Parathyroid adenoma (tissue), 2 donors: Measurements from ENCODE around the gene UBE2QL1.
"Not testable (repeated sequence)": the region's sequence is repeated elsewhere in the genome, so short reads cannot be mapped to it uniquely, and the experiment has no call there.

Experiments used
- H2AFZ ChIP-seq: fragments of 300-600 bp; sonication (generic); one replicate; pipeline ENCODE4 v1.7.0; 2017; ENCODE audit warnings: antibody characterized with exemption, mild to moderate bottlenecking
- H3K27ac ChIP-seq: fragments of 300-600 bp; sonication (generic); one replicate; pipeline ENCODE4 v1.7.0; 2017
- H3K27me3 ChIP-seq: fragments of 300-600 bp; sonication (generic); one replicate; pipeline ENCODE4 v1.7.0; 2017; ENCODE audit warnings: low read length; ENCODE audit not compliant: control insufficient read depth, insufficient read depth
- H3K36me3 ChIP-seq: fragments of 300-600 bp; sonication (generic); one replicate; pipeline ENCODE4 v1.7.0; 2017; ENCODE audit warnings: low read length; ENCODE audit not compliant: control insufficient read depth, insufficient read depth
- H3K4me1 ChIP-seq: fragments of 300-600 bp; sonication (generic); one replicate; pipeline ENCODE4 v1.7.0; 2017; ENCODE audit warnings: control low read depth
- H3K4me2 ChIP-seq: fragments of 300-600 bp; sonication (generic); one replicate; pipeline ENCODE4 v1.7.0; 2017; ENCODE audit warnings: low read length
- H3K4me3 ChIP-seq: fragments of 300-600 bp; sonication (generic); one replicate; pipeline ENCODE4 v1.7.0; 2017; ENCODE audit warnings: low read depth, low read length
- H3K79me2 ChIP-seq: fragments of 300-600 bp; sonication (generic); one replicate; pipeline ENCODE4 v1.7.0; 2017; ENCODE audit warnings: control low read depth
- H3K9ac ChIP-seq: fragments of 300-600 bp; sonication (generic); one replicate; pipeline ENCODE4 v1.7.0; 2017; ENCODE audit warnings: mild to moderate bottlenecking
- H3K9me3 ChIP-seq: fragments of 300-600 bp; sonication (generic); one replicate; pipeline ENCODE4 v1.7.0; 2017; ENCODE audit warnings: low read length; ENCODE audit not compliant: control insufficient read depth
- CTCF ChIP-seq: fragments of 300-600 bp; sonication (generic); IDR thresholded peaks from one replicate; pipeline ENCODE4 v1.7.0; 2017; ENCODE audit warnings: antibody characterized with exemption, mild to moderate bottlenecking
- donor health status: primary hyperparathyroidism.

The UBE2QL1 gene

GRCh38 chr5:6505783-6506557 lies 57.3 kb downstream of the UBE2QL1 start:
- Histone ChIP-seq H3K27ac (no peak overlapping the region), H3K4me2 (no peak overlapping the region), H3K4me1 (no peaks in the 10 kb centered on the region), H3K9ac (no peak overlapping the region), H3K36me3 (no peaks in the 10 kb centered on the region), H3K79me2 (no peaks in the 10 kb centered on the region), H2AFZ (no peak overlapping the region), H3K27me3 (no peaks in the 10 kb centered on the region), H3K4me3 (no peak overlapping the region), H3K9me3 (no peaks in the 10 kb centered on the region)
- no peak for TF ChIP-seq CTCF

- no peak overlapping the region for H3K4me3 ChIP-seq
- no peak overlapping the region for H3K4me2 ChIP-seq
- H3K4me1 ChIP-seq = no peaks in the 10 kb centered on the region
- H2AFZ ChIP-seq = no peak overlapping the region
- no peaks in the 10 kb centered on the region for H3K27me3 ChIP-seq
- H3K36me3 ChIP-seq = no peaks in the 10 kb centered on the region
- no peaks in the 10 kb centered on the region for H3K9me3 ChIP-seq
- no peak for TF ChIP-seq CTCF
- H3K27ac ChIP-seq = no peak overlapping the region
- no peaks in the 10 kb centered on the region for H3K79me2 ChIP-seq
- no peak overlapping the region for H3K9ac ChIP-seq
These were observed 58.0 kb downstream of the UBE2QL1 start for GRCh38 chr5:6506611-6507010.

- Histone ChIP-seq H3K9ac (no peak overlapping the region), H3K4me2 (no peak overlapping the region), H3K4me1 (no peaks in the 10 kb centered on the region), H3K27me3 (no peaks in the 10 kb centered on the region), H3K36me3 (no peaks in the 10 kb centered on the region), H3K27ac (no peak overlapping the region), H2AFZ (no peak overlapping the region), H3K4me3 (no peak overlapping the region), H3K79me2 (no peaks in the 10 kb centered on the region), H3K9me3 (no peaks in the 10 kb centered on the region)
- no peak for TF ChIP-seq CTCF
These were observed 60.3 kb downstream of the UBE2QL1 start for GRCh38 chr5:6508931-6509330.

- Histone ChIP-seq H3K27me3 (no peaks in the 10 kb centered on the region), H3K9ac (no peak overlapping the region), H3K27ac (no peak overlapping the region), H3K79me2 (no peaks in the 10 kb centered on the region), H3K4me3 (no peak overlapping the region), H3K4me2 (no peak overlapping the region), H3K9me3 (no peaks in the 10 kb centered on the region), H3K4me1 (no peaks in the 10 kb centered on the region), H2AFZ (no peak overlapping the region), H3K36me3 (no peaks in the 10 kb centered on the region)
- TF ChIP-seq CTCF = no peak
These were observed 61.5 kb downstream of the UBE2QL1 start for GRCh38 chr5:6510132-6510531.

GRCh38 chr5:6510973-6511372 lies 62.3 kb downstream of the UBE2QL1 start:
- no peak overlapping the region for H3K4me3 ChIP-seq
- H3K36me3 ChIP-seq = no peaks in the 10 kb centered on the region
- H3K9me3 ChIP-seq = no peaks in the 10 kb centered on the region
- H3K79me2 ChIP-seq = no peaks in the 10 kb centered on the region
- H3K4me1 ChIP-seq = no peaks in the 10 kb centered on the region
- no peak for TF ChIP-seq CTCF
- H2AFZ ChIP-seq = no peak overlapping the region
- no peak overlapping the region for H3K4me2 ChIP-seq
- no peaks in the 10 kb centered on the region for H3K27me3 ChIP-seq
- H3K27ac ChIP-seq = no peak overlapping the region
- no peak overlapping the region for H3K9ac ChIP-seq

- H3K9me3 ChIP-seq, H3K79me2 ChIP-seq, H2AFZ ChIP-seq, H3K36me3 ChIP-seq, H3K4me2 ChIP-seq, H3K27ac ChIP-seq, H3K4me3 ChIP-seq, H3K4me1 ChIP-seq, H3K9ac ChIP-seq, H3K27me3 ChIP-seq: not testable (repeated sequence)
These were observed 67.2 kb downstream of the UBE2QL1 start for GRCh38 chr5:6515812-6516211.
